Activated naive CD8-positive, alpha-beta T cell treated with anti-CD3 and anti-CD28 coated beads, Interleukin-2, amount 50 U/mL, for 24 hours (primary cell): Measurements from ENCODE around the gene TNK2.
A peak's percentile ranks its signal among the peaks of the same experiment; 100 is the strongest.
"Not testable (repeated sequence)": the region's sequence is repeated elsewhere in the genome, so short reads cannot be mapped to it uniquely, and the experiment has no call there.

Source experiments
- ATAC-seq: fragments of 150-1000 bp; cut with Tn5 transposase; one replicate; pipeline ENCODE4 v1.10.0; 2021
- DNase-seq: peaks from one replicate; pipeline ENCODE4 v3.0.0; 2021
- H3K27ac Mint-ChIP-seq: one replicate; pipeline ENCODE4 v1.8.0; 2021; ENCODE audit warnings: mild to moderate bottlenecking, mixed read lengths
- H3K27me3 Mint-ChIP-seq: one replicate; pipeline ENCODE4 v1.8.0; 2021; ENCODE audit warnings: mixed read lengths
- H3K36me3 Mint-ChIP-seq: one replicate; pipeline ENCODE4 v1.8.0; 2021; ENCODE audit warnings: low read depth, mixed read lengths
- H3K4me1 Mint-ChIP-seq: one replicate; pipeline ENCODE4 v1.8.0; 2021; ENCODE audit warnings: mixed read lengths
- H3K4me3 Mint-ChIP-seq: one replicate; pipeline ENCODE4 v1.8.0; 2021; ENCODE audit warnings: mild to moderate bottlenecking, moderate library complexity, mixed read lengths
- H3K9me3 Mint-ChIP-seq: one replicate; pipeline ENCODE4 v1.8.0; 2021; ENCODE audit warnings: mixed read lengths

The TNK2 gene

DNA sequence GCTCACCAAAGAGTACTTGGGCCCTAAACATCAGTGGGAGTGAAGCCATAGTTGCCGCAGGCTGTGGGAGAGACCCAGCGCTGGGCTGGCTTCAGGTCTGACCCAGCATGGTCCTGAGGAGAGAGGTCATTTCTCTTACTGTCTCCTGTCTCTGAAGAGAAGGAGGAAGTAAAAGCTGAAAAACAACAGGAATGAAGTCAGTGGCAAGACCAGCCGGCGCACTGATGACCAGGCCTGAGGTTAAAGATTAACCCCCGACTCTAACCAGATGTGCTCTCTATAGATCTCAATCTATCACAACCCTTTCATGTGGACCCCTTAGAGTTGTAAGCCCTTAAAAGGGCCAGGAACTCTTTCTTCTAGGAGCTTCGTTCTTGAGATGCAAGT lies 24.7 kb upstream of the TNK2 start:
- not testable (repeated sequence) for H3K27me3 Mint-ChIP-seq, H3K36me3 Mint-ChIP-seq, DNase-seq, H3K4me1 Mint-ChIP-seq, H3K27ac Mint-ChIP-seq, H3K4me3 Mint-ChIP-seq, ATAC-seq, H3K9me3 Mint-ChIP-seq

DNA sequence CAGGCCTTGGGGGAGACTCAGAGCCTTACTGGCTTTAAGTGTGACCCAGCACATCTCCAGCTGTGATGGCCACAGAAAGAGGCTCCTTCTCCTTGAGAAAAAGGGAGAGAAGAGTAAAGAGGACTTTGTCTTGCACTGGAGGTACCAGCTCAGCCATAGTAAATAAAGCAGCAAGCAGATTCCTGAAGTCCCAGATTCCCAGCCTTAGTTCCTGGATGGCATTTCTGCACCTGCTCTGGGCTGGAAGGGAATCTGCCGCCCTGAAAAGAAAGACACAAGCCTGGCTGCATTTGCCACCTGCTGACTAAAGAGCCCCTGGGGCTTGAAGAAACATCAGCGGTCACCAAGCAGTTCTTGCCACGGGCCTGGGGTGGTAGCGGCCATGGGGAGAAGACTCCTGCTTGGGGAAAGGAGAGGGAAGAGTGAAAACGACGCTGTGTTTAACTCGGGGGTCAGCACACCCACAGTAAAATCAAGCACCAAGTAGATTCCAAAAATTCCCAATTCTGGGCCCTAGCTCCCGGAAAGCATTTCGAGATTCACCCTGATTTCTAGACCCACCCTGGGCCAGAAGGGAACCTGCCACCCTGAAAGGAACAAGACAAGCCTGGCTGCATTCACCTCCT lies 24.2 kb upstream of the TNK2 start:
- ATAC-seq (no peak), DNase-seq (no peak)
- Mint-ChIP-seq H3K4me1 (no peaks in the 10 kb centered on the region), H3K9me3 (no peaks in the 10 kb centered on the region), H3K27ac (no peak overlapping the region), H3K27me3 (no peaks in the 10 kb centered on the region), H3K4me3 (no peak overlapping the region), H3K36me3 (peaks cover 2% of the 10 kb centered on the region)

DNA sequence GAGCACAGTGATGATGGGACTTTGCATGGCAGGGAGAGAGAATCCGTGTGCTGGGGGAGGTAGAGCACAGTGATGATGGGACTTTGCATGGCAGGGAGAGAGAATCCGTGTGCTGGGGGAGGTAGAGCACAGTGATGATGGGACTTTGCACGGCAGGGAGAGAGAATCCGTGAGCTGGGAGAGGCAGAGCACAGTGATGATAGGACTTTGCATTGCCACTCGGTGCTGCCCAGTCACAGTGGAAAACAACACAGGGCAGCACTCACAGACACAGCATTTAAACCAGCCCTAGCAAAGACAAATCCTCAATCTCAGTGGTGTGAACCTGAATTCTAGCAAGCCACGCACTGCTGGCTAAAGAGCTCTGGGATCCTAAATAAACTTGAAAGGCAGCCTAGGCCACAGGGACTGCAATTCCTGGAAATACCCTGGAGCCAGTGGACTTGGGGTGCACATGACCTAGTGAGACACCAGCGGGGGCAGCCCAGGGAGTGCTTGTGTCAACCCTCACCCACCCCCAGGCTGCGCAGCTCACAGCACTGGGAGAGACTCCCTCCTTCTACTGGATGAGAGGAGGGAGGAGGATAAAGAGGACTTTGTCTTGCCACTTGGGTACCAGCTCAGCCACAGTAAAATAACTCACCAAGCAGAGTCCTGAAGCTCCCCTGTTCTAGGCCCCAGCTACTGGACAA lies 23.4 kb upstream of the TNK2 start:
- H3K9me3 Mint-ChIP-seq = no peaks in the 10 kb centered on the region
- no peak overlapping the region for H3K4me3 Mint-ChIP-seq
- peaks cover 2% of the 10 kb centered on the region for H3K36me3 Mint-ChIP-seq
- H3K27me3 Mint-ChIP-seq = no peaks in the 10 kb centered on the region
- DNase-seq (no peak), ATAC-seq (no peak)
- no peak overlapping the region for H3K27ac Mint-ChIP-seq
- H3K4me1 Mint-ChIP-seq = no peaks in the 10 kb centered on the region

DNA sequence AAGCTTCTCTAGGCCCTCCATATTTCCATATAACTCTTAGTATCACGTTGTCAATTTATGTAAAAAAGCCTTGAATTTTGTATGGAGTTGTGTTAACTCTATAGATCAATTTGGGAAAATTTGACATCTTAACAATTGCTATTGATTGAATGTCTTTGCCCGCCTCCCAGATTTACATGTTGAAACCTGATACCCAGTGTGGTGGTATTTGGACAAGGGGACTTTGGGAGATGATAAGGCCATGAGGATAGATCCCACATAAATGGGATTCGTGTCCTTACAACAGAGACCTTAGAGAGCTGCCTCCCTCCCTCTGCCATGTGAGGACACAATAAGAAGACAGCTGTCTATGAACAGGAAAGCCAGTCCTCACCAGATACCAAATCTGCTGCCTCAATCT lies 21.1 kb upstream of the TNK2 start:
- no peaks in the 10 kb centered on the region for H3K36me3 Mint-ChIP-seq
- H3K4me3 Mint-ChIP-seq = no peak overlapping the region
- no peaks in the 10 kb centered on the region for H3K9me3 Mint-ChIP-seq
- ATAC-seq = no peak
- no peak for DNase-seq
- H3K4me1 Mint-ChIP-seq = no peaks in the 10 kb centered on the region
- H3K27ac Mint-ChIP-seq = no peak overlapping the region
- H3K27me3 Mint-ChIP-seq = no peaks in the 10 kb centered on the region

DNA sequence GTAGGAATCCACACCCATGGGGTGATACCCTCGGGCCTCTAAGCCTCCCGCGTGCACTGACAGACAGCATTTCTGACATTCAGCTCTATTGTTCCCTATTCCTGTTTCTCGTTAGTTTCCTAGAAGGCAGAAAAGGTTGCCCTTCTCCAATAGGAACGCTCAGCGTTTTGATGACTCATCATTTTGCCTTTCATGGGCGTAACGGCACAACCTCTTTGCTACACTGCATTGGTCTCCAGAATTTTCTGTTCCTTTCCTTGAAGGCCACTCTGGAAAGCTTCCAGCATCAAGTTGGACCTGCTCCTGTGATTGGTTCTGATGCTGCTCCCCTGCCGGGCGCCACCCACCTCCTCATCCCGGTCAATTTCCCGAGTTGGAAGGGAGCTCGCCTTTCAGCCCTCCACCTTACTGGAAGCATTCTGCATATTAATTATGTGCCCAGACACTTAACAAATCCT lies 13.0 kb upstream of the TNK2 start:
- no peaks in the 10 kb centered on the region for H3K36me3 Mint-ChIP-seq
- H3K27ac Mint-ChIP-seq = no peak overlapping the region
- DNase-seq = no peak
- no peaks in the 10 kb centered on the region for H3K4me1 Mint-ChIP-seq
- no peaks in the 10 kb centered on the region for H3K9me3 Mint-ChIP-seq
- H3K27me3 Mint-ChIP-seq = no peaks in the 10 kb centered on the region
- no peak for ATAC-seq
- no peak overlapping the region for H3K4me3 Mint-ChIP-seq

DNA sequence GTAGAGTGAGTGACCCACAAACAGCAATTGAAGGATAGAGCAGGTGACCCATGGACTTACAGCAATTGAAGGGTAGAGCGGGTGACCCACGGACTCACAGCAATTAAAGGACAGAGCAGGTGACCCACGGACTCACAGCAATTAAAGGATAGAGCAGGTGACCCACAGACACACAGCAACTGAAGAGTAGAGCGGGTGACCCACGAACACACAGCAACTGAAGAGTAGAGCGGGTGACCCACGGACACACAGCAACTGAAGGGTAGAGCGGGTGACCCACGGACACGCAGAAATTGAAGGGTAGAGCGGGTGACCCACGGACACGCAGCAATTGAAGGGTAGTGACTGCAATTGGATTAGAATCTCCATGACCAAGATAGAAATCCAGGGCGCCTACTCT lies 9.8 kb upstream of the TNK2 start:
- no peaks in the 10 kb centered on the region for H3K36me3 Mint-ChIP-seq
- no peaks in the 10 kb centered on the region for H3K27me3 Mint-ChIP-seq
- H3K9me3 Mint-ChIP-seq = no peaks in the 10 kb centered on the region
- H3K4me3 Mint-ChIP-seq = no peak overlapping the region
- ATAC-seq = no peak
- H3K27ac Mint-ChIP-seq = no peak overlapping the region
- no peak for DNase-seq
- peaks cover 10% of the 10 kb centered on the region for H3K4me1 Mint-ChIP-seq

DNA sequence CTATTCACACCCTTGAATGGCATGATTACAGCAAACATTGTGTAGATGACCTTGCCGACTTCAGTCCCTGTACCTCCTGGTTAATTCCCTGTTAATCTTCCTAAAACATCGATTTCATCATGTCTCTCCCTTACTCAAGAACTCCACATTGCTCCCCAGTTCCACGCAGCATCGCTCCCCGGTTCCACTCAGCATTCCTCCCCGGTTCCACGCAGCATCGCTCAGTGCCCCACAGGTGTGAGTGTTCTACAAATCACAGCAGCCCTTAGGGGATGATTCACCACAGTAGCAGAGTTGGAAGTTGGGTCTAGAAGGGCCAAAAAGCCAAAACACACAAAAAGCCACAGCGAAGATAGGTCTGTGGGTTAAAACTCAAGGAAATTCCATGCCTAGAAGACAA lies 8.6 kb upstream of the TNK2 start:
- H3K27me3 Mint-ChIP-seq = no peaks in the 10 kb centered on the region
- H3K4me3 Mint-ChIP-seq = no peak overlapping the region
- no peaks in the 10 kb centered on the region for H3K36me3 Mint-ChIP-seq
- H3K27ac Mint-ChIP-seq = no peak overlapping the region
- no peaks in the 10 kb centered on the region for H3K9me3 Mint-ChIP-seq
- H3K4me1 Mint-ChIP-seq = peaks cover 10% of the 10 kb centered on the region
- ATAC-seq = no peak
- DNase-seq = no peak

DNA sequence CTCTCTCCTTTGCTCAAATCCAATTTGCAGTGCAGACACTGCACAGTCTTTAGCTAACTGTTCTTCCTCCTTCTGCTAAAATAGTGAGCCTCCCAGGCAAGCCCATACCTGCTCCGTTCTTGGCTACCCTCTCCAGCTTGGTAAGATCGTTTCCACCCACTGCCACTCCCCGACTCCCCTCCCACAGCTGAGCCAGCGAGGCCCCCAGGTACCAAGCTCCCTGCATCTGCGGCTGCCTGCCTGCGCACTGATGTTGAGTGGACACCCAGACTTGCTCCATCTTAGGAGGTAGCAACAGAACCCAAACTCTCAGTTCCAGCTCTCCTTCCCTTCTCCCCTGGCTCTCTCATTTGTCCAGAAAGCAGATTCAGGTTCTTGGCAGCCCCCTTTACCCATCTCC lies 7.9 kb upstream of the TNK2 start:
- Mint-ChIP-seq H3K4me1 (peaks cover 10% of the 10 kb centered on the region), H3K27me3 (no peaks in the 10 kb centered on the region), H3K36me3 (no peaks in the 10 kb centered on the region), H3K27ac (no peak overlapping the region), H3K4me3 (no peak overlapping the region), H3K9me3 (no peaks in the 10 kb centered on the region)
- DNase-seq (no peak), ATAC-seq (no peak)

DNA sequence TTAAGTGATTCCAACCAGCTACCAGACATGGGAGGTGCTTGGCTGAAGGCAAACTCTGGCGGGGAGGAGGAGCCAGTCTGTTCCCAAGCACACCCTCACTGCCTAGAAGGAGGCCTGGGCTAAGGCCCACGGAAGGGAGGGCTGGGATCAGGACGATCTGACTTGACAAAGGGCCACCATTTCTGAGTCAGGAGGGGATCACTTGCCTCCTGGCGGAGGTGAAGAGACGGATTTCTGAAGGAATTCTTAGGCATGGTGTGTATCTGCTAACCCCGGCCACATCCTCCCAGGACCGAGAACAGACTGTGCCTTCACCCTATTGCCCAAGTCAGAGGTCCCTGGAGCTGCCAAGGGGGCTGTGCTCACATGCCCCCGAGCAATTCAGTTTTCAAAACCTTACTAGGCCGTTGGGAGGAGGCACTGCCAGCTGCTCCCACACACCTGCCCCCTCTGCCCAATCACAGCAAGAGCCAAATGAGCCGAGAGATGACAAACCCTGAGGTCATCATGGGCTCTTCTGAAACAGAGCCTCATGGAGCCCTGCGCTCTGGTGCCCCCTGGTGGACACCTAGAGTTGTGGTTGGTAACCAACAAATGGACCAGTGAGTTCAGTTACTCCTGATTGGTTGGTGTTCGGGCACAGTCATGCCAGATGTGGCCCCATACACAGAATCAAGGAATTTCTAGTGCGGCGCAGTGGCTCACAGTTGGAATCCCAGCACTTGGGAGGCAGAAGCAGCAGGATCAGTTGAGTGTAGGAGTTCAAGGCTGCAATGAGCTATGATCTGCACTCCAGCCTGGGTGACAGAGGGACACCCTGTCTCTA lies 6.5 kb upstream of the TNK2 start:
- Mint-ChIP-seq H3K9me3 (no peaks in the 10 kb centered on the region), H3K4me1 (peaks cover 15% of the 10 kb centered on the region), H3K27ac (peak overlapping the region; percentile 60), H3K27me3 (no peaks in the 10 kb centered on the region), H3K36me3 (no peaks in the 10 kb centered on the region), H3K4me3 (peak overlapping the region; percentile 25)
- DNase-seq (peak; percentile 96), ATAC-seq (peak; percentile 100)

DNA sequence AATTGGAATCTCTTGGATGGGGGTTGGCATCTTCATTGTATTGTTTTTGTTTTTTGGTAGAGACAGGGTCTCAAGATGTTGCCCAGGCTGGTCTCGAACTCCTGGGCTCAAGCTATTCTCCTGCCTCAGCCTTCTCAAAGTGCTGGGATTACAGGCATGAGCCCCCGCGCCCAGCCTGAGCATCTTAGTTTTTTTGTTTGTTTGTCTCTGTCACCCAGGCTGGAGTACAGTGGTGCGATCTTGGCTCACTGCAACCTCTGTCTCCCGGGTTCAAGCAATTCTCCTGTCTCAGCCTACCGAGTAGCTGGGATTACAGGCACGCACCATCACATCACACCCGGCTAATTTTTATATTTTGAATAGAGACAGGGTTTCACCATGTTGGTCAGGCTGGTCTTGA lies 5.8 kb upstream of the TNK2 start:
- H3K27ac Mint-ChIP-seq = peak overlapping the region; percentile 60
- H3K4me1 Mint-ChIP-seq = peaks cover 15% of the 10 kb centered on the region
- not testable (repeated sequence) for H3K9me3 Mint-ChIP-seq, ATAC-seq, DNase-seq, H3K27me3 Mint-ChIP-seq, H3K36me3 Mint-ChIP-seq
- peak overlapping the region; percentile 24 for H3K4me3 Mint-ChIP-seq

DNA sequence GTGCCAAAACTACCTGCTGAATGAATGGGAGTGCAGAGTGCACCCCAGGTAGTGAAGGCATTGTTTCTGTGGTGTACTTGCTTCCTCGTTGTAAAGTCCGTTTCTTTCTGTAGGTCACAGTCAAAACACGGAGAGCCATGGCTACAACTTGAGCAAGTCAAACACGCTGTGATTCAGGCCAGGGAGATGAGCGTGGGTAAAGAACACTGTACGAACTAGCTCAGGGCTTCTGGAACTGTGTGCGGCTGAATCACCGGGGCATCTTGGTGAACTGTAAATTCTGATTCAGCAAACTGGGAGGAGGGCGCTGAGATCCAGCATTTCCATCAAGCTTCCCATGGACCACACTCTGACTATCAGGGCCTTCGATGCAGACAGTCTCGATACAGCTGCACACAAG lies 5.0 kb upstream of the TNK2 start:
- Mint-ChIP-seq H3K4me3 (no peak overlapping the region), H3K4me1 (peaks cover 16% of the 10 kb centered on the region), H3K27ac (no peak overlapping the region), H3K36me3 (no peaks in the 10 kb centered on the region), H3K27me3 (no peaks in the 10 kb centered on the region), H3K9me3 (no peaks in the 10 kb centered on the region)
- DNase-seq = no peak
- no peak for ATAC-seq

DNA sequence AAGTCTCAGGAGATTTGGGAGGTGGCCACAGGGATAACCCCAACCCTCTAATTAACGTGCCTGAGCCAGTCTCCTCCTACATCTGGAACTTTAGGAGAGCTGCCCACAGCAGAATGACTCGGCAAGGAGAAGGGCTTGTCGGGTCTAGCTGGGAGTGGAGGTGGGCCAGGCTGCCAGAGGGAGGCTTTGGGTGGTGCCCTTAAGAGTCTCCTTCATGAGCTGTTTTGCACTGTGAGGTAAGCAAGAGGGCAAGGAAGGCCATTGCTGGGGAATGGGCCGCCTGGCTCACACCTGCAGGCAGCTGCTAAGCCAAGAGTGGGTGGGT lies 3.6 kb upstream of the TNK2 start:
- H3K27me3 Mint-ChIP-seq = no peaks in the 10 kb centered on the region

DNA sequence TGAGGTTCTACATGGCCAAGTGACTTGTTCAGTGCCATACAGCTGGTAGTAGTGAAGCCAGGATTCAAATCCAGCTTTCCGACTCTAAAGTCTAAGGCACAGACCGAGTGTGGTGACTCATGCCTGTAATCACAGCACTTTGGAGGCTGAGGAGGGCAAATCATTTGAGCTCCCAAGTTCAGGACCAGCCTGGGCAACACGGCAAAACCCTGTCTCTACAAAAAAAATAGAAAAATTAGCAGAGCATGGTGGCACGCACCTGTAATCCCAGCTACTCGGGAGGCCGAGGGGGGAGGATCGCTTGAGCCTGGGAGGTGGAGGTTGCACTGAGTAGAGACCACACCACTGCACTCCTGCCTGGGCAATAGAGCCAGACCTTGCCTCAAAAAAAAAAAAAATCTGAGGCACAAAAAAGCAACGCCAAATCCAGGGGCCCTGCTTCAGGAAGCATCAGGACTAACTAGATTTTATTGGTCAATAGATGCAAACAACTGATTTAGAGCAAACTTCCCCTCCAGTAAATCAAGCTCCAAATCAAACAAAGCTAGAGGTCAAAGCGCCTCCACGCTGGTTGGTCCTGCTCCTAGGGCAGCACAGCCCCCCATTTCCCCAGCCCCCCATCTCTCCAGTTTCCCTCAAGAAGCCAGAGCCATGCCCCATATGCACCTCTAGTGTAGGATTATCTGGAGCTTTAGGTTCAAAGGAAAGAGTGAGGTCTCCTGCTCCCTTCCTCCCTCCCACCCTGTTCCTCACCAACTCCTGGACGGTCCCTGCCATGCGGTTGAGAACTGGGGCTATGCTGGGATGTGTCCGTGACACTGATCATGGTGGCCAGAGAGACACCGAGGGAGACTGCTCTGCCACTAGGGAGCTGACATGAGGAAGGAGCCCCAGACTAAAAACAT lies 2.9 kb upstream of the TNK2 start:
- ATAC-seq (no peak), DNase-seq (no peak)
- Mint-ChIP-seq H3K4me1 (peaks cover 37% of the 10 kb centered on the region), H3K4me3 (no peak overlapping the region), H3K9me3 (no peaks in the 10 kb centered on the region), H3K27ac (no peak overlapping the region), H3K27me3 (no peaks in the 10 kb centered on the region), H3K36me3 (no peaks in the 10 kb centered on the region)

More for the DNA sequence above, 3.6 kb upstream of the TNK2 start:
- no peaks in the 10 kb centered on the region for H3K36me3 Mint-ChIP-seq
- no peak overlapping the region for H3K4me3 Mint-ChIP-seq
- H3K27ac Mint-ChIP-seq = no peak overlapping the region
- ATAC-seq = no peak
- H3K9me3 Mint-ChIP-seq = no peaks in the 10 kb centered on the region
- peaks cover 31% of the 10 kb centered on the region for H3K4me1 Mint-ChIP-seq
- no peak for DNase-seq

DNA sequence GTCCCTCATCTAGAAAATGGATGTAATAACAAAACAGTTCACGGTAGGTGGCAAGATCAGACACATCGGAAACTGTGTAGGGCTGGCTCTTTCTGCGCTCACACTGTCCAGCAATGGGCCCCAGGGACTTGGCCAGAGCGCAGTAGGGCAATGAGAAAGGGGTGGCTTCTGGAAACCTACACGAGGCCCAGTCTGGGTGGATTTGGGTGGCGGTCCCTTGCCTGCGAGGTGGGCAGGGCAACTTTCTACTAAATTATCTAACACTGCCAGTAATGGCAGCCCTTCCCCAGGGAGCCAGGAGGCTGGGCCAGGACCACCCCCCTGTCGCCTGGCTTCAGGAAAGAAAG lies 2.1 kb upstream of the TNK2 start:
- no peak overlapping the region for H3K27ac Mint-ChIP-seq
- DNase-seq = no peak
- peaks cover 2% of the 10 kb centered on the region for H3K36me3 Mint-ChIP-seq

More for the DNA sequence above, 2.1 kb upstream of the TNK2 start:
- H3K4me3 Mint-ChIP-seq = peak overlapping the region; percentile 66
- peaks cover 45% of the 10 kb centered on the region for H3K4me1 Mint-ChIP-seq
- no peak for ATAC-seq
- no peaks in the 10 kb centered on the region for H3K27me3 Mint-ChIP-seq
- H3K9me3 Mint-ChIP-seq = no peaks in the 10 kb centered on the region
